Stimulated activated naive CD8-positive, alpha-beta T cell treated with anti-CD3 and anti-CD28 coated beads, Interleukin-15, amount 100 ng/mL, for 72 hours (primary cell): ENCODE measurements around the gene SH3TC2.

Source experiments
- ATAC-seq: fragments of 150-1000 bp; cut with Tn5 transposase; 2 replicates; pipeline ENCODE4 v1.10.0; 2021; ENCODE audit warnings: mild to moderate bottlenecking, moderate library complexity
- DNase-seq, 2 donors: peaks; one replicate each; pipeline ENCODE4 v3.0.0; 2021 to 2022
- H3K27ac Mint-ChIP-seq, 2 donors: one replicate each; pipeline ENCODE4 v1.8.0; 2022; ENCODE audit warnings: mild to moderate bottlenecking in 2 of 2, mixed read lengths in 2 of 2, moderate library complexity in 2 of 2
- H3K27me3 Mint-ChIP-seq: one replicate; pipeline ENCODE4 v1.8.0; 2022; ENCODE audit warnings: mixed read lengths
- H3K4me1 Mint-ChIP-seq: one replicate; pipeline ENCODE4 v1.8.0; 2022; ENCODE audit warnings: mild to moderate bottlenecking, mixed read lengths
- H3K4me3 Mint-ChIP-seq, 2 donors: one replicate each; pipeline ENCODE4 v1.8.0; 2022; ENCODE audit warnings: mild to moderate bottlenecking in 2 of 2, mixed read lengths in 2 of 2, moderate library complexity in 1 of 2
- H3K9me3 Mint-ChIP-seq, 2 donors: one replicate each; pipeline ENCODE4 v1.8.0; 2022; ENCODE audit warnings: mixed read lengths in 2 of 2

SH3TC2 gene

DNA sequence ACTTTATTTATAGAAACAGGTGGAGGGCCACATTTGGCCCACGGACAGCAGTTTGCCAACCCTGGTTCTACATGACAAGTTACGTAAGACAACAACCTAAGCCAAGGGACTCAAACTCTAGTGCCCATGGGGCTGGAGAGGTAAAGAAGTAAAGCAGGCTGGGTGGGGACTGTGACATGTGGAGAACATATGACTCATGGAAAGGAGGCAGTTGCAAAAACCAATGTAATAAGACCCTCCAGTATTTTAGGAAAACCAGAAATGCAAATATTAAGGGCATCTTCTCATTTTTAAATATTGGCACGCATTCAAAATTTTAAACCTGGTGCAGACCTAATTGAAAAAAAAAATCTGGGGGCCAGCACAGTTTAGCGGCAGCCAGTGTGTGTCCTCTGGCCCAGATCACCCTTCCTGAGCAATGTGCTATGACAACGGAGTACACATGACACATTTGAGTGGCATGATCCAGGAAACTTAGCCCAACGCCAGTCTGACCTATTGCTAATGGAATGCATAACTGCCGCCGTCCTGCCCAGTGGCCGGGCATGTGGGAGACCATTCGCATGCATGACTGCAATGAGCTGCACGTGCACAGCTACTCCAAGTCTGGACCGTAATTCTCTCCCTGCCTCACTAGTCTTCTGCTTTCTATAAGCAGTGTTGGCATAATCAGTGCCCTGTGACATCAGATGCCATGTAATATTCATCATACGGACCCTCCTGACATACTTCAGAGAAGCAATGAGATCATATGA, 97.2 kb downstream of the SH3TC2 start:
- H3K4me1 Mint-ChIP-seq = peaks cover 8% of the 10 kb centered on the region
- no peak overlapping the region for H3K27ac Mint-ChIP-seq
- no peak for DNase-seq
- ATAC-seq = no peak
- peaks cover 0 to 5% of the 10 kb centered on the region in 2 donors for H3K9me3 Mint-ChIP-seq
- H3K4me3 Mint-ChIP-seq = no peak overlapping the region
- H3K27me3 Mint-ChIP-seq = no peaks in the 10 kb centered on the region

GRCh38 chr5:148963664-148964063, 99.2 kb downstream of the SH3TC2 start:
- DNase-seq (no peak), ATAC-seq (no peak)
- H3K4me3 Mint-ChIP-seq = no peak overlapping the region
- peaks cover 7% of the 10 kb centered on the region for H3K27me3 Mint-ChIP-seq
- H3K9me3 Mint-ChIP-seq = peaks cover 0 to 5% of the 10 kb centered on the region in 2 donors
- no peak overlapping the region for H3K27ac Mint-ChIP-seq
- peaks cover 8% of the 10 kb centered on the region for H3K4me1 Mint-ChIP-seq

GRCh38 chr5:148962761-148963324, 100.0 kb downstream of the SH3TC2 start:
- Mint-ChIP-seq H3K4me1 (peaks cover 8% of the 10 kb centered on the region), H3K4me3 (no peak overlapping the region), H3K9me3 (peaks cover 0 to 5% of the 10 kb centered on the region in 2 donors), H3K27me3 (peaks cover 8% of the 10 kb centered on the region), H3K27ac (no peak overlapping the region)
- ATAC-seq (no peak), DNase-seq (no peak)

- DNase-seq (no peak), ATAC-seq (no peak)
- Mint-ChIP-seq H3K27ac (no peak overlapping the region), H3K4me1 (peaks cover 8% of the 10 kb centered on the region), H3K4me3 (no peak overlapping the region), H3K27me3 (peaks cover 8% of the 10 kb centered on the region), H3K9me3 (peaks cover 0 to 5% of the 10 kb centered on the region in 2 donors)
Observed at GRCh38 chr5:148962200-148962550, 100.7 kb downstream of the SH3TC2 start.

DNA sequence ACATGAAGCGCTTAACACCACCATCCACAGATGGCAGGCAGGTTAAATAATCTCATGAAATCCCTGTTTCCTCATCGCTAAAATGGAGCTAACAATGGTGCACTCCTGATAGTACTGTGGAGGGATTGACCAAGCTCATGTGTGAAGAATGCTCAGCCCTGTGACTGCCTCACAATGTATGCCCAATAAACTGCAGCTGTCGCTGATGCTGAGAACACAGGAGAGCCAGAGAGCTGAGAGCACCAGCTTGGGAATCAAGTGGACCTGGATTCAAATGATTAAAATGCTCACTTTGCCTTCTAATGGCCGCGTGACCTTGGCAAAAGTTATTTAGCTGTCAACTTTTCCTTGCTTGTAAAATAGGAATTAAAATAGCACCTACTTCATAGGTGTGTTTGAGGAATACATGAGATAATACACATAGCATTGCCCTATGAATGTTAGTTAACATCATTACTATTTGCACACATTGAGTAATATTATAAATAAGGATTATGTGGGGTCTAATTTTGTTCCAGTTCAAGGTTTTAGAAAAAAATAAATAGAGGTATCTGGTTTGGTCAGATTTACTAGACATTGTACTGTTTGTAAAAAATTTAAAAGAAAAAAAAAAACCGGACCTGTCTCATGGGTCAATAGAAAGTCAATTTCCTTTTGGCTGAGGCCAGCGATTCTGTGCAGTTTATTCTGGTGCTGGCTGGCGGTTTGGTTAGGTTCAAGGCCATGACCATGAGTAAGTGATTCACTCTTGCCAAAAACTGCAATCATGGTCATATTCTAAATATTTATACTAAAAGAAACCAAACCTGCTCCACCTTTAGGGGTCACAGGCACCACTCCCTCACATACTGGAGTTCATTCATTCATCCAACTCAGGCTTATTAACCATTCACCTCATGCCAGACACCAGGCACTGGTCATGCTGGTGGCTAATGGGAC, 101.3 kb downstream of the SH3TC2 start:
- H3K27me3 Mint-ChIP-seq = peaks cover 8% of the 10 kb centered on the region
- DNase-seq = no peak
- no peak for ATAC-seq
- no peak overlapping the region for H3K4me3 Mint-ChIP-seq
- H3K9me3 Mint-ChIP-seq = peaks cover 0 to 5% of the 10 kb centered on the region in 2 donors
- no peak overlapping the region for H3K27ac Mint-ChIP-seq
- H3K4me1 Mint-ChIP-seq = peaks cover 8% of the 10 kb centered on the region

GRCh38 chr5:148960070-148960769, 102.6 kb downstream of the SH3TC2 start:
- ATAC-seq (no peak), DNase-seq (no peak)
- no peak overlapping the region for H3K4me3 Mint-ChIP-seq
- peaks cover 0 to 5% of the 10 kb centered on the region in 2 donors for H3K9me3 Mint-ChIP-seq
- no peak overlapping the region for H3K27ac Mint-ChIP-seq
- H3K4me1 Mint-ChIP-seq = peaks cover 8% of the 10 kb centered on the region
- peaks cover 8% of the 10 kb centered on the region for H3K27me3 Mint-ChIP-seq

- no peak overlapping the region for H3K27ac Mint-ChIP-seq
- no peaks in the 10 kb centered on the region for H3K9me3 Mint-ChIP-seq
- no peaks in the 10 kb centered on the region for H3K4me1 Mint-ChIP-seq
- H3K4me3 Mint-ChIP-seq = no peak overlapping the region
- ATAC-seq (peak; percentile 52), DNase-seq (peak; percentile 33 to 50)
- peaks cover 8% of the 10 kb centered on the region for H3K27me3 Mint-ChIP-seq
Observed at GRCh38 chr5:148957591-148958202, 105.2 kb downstream of the SH3TC2 start.

DNA sequence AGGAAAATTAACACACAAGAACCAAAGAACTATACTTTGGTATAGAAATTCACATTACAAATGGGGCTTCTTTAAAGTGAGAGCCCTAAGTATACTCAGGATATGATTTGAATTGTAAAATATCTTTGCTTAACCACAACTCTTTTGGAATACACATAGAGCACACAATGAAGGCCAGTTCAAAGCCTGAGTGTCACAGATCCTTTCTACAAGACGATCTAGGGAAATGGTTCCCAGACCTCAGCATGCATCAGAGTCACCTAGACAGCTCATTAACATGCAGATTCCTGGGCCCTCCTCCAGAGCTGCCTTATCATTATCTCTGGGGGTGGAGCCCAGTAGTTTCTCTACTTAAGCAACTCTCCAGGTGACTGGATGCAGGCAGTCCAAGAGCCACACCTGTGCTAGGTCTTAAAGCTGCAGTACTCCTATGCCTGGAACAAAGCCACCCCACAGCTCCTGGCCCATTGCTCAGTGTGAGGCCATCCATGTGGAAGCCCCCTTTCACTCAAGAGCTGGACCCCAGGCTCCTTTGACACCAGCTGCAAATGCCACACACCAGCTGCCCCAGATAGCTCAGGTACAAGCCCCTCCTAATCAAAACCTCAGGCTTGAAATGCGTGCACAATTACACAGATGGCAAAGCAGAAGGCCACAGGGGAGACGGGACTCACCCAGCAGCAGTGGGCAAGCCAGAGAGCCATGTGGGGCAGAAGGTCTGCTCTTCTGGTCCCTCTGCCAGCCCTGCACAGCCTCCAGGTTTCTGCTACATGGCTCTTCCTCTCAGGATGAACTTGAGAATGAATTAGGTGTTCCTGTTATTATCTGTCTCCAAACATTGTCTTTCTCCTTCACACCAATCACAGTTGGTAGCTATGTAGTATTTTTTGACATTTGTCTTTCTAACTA, 106.1 kb downstream of the SH3TC2 start:
- Mint-ChIP-seq H3K27me3 (peaks cover 8% of the 10 kb centered on the region), H3K27ac (peak overlapping the region in 1 of 2 donors; percentile 19), H3K9me3 (no peaks in the 10 kb centered on the region), H3K4me1 (no peaks in the 10 kb centered on the region), H3K4me3 (no peak overlapping the region)
- ATAC-seq (peak; percentile 10), DNase-seq (no peak)
